WTC11 (cell line): Measurements from ENCODE around the gene GPA33. TPM values are rescaled to one million over a fixed set of nuclear protein-coding genes. Genes with fewer than 3 reads are reported as not detected.

Experiments used
- ATAC-seq: fragments of 200-7000 bp; cut with Tn5 transposase; 2 replicates; pipeline ENCODE4 v1.10.0; 2021; ENCODE audit warnings: mild to moderate bottlenecking, moderate library complexity
- CTCF ChIA-PET: fragments of 300-600 bp; sonication (Branson Sonifier 250); formaldehyde crosslinking; loops from one replicate; lab custom pipeline; 2021; ENCODE audit warnings: antibody characterized with exemption; lab: Charles Lee
- POLR2A ChIA-PET: fragments of 350-600 bp; sonication (Branson Sonifier 250); formaldehyde crosslinking; loops from one replicate; lab custom pipeline; 2021; ENCODE audit warnings: antibody characterized with exemption; lab: Charles Lee
- DNase-seq: peaks from one replicate; pipeline ENCODE4 v3.0.0; 2021; ENCODE audit warnings: low spot score
- H3K27ac Mint-ChIP-seq: 2 replicates; pipeline ENCODE4 v1.8.0; 2021; ENCODE audit warnings: mixed read lengths
- H3K27me3 Mint-ChIP-seq: 2 replicates; pipeline ENCODE4 v1.8.0; 2021; ENCODE audit warnings: low read depth, mild to moderate bottlenecking, moderate library complexity, mixed read lengths
- H3K36me3 Mint-ChIP-seq: 2 replicates; pipeline ENCODE4 v1.8.0; 2021; ENCODE audit warnings: mixed read lengths
- H3K4me1 Mint-ChIP-seq: 2 replicates; pipeline ENCODE4 v1.8.0; 2022; ENCODE audit warnings: mixed read lengths
- H3K4me3 Mint-ChIP-seq: 2 replicates; pipeline ENCODE4 v1.8.0; 2021; ENCODE audit warnings: mild to moderate bottlenecking, moderate library complexity, mixed read lengths
- H3K9me3 Mint-ChIP-seq: 2 replicates; pipeline ENCODE4 v1.8.0; 2021; ENCODE audit warnings: mixed read lengths
- FOXP1 ChIP-seq: sonication (generic); formaldehyde crosslinking; IDR thresholded peaks from 2 replicates; pipeline ENCODE4 v1.8.0; 2022; ENCODE audit warnings: missing genetic modification reagents, mild to moderate bottlenecking, moderate library complexity, borderline replicate concordance
- GRHL2 ChIP-seq: fragments of 250-450 bp; sonication (Bioruptor Pico); IDR thresholded peaks from 2 replicates; pipeline ENCODE4 v1.8.0; 2022; ENCODE audit warnings: mild to moderate bottlenecking, moderate library complexity; ENCODE audit not compliant: insufficient replicate concordance, severe bottlenecking
- GTF2I ChIP-seq: fragments of 250-450 bp; sonication (Bioruptor Pico); conservative IDR thresholded peaks from 2 replicates; pipeline ENCODE4 v1.4.0; 2021; ENCODE audit warnings: mild to moderate bottlenecking
- JAZF1 ChIP-seq: fragments of 250-450 bp; sonication (Bioruptor Pico); IDR thresholded peaks from 2 replicates; pipeline ENCODE4 v1.9.0; 2021; ENCODE audit warnings: moderate library complexity, mild to moderate bottlenecking, inconsistent platforms
- NR1H2 ChIP-seq: sonication (generic); formaldehyde crosslinking; IDR thresholded peaks from 2 replicates; pipeline ENCODE4 v1.9.0; 2021; ENCODE audit warnings: mild to moderate bottlenecking, moderate library complexity, missing genetic modification reagents
- ZNF121 ChIP-seq: sonication (generic); formaldehyde crosslinking; IDR thresholded peaks from 2 replicates; pipeline ENCODE4 v1.8.0; 2023; ENCODE audit warnings: missing genetic modification reagents
- total RNA-seq: library from RNA; stranded (reverse); gene quantifications from 3 replicates; pipeline ENCODE4 v1.2.3, GENCODE V29; 2021
- TF ChIP-seq, protein P1 (sequence below): sonication (generic); formaldehyde crosslinking; IDR thresholded peaks from 2 replicates; pipeline ENCODE4 v1.8.0; 2022; ENCODE audit warnings: missing genetic modification reagents
- TF ChIP-seq, protein P2 (sequence below): fragments of 250-450 bp; sonication (Bioruptor Pico); IDR thresholded peaks from 2 replicates; pipeline ENCODE4 v1.9.0; 2021; ENCODE audit warnings: moderate library complexity, mild to moderate bottlenecking, inconsistent platforms, borderline replicate concordance
- TF ChIP-seq, protein P3 (sequence below): sonication (generic); formaldehyde crosslinking; conservative IDR thresholded peaks from 2 replicates; pipeline ENCODE4 v1.8.1; 2022; ENCODE audit warnings: mild to moderate bottlenecking, missing genetic modification reagents
- TF ChIP-seq, protein P4 (sequence below): fragments of 250-450 bp; sonication (Bioruptor Pico); IDR thresholded peaks from 2 replicates; pipeline ENCODE4 v1.9.0; 2021; ENCODE audit warnings: mild to moderate bottlenecking, borderline replicate concordance
- TF ChIP-seq, protein P5 (sequence below): fragments of 200-600 bp; IDR thresholded peaks from 2 replicates; pipeline ENCODE4 v1.8.0; 2022; ENCODE audit warnings: antibody characterized with exemption
- TF ChIP-seq, protein P6 (sequence below): sonication (generic); formaldehyde crosslinking; IDR thresholded peaks from 2 replicates; pipeline ENCODE4 v1.8.0; 2022; ENCODE audit warnings: mild to moderate bottlenecking, missing genetic modification reagents
- TF ChIP-seq, protein P7 (sequence below): sonication (generic); formaldehyde crosslinking; IDR thresholded peaks from 2 replicates; pipeline ENCODE4 v1.8.0; 2023; ENCODE audit warnings: missing genetic modification reagents, mild to moderate bottlenecking, borderline replicate concordance
- TF ChIP-seq, protein P8 (sequence below): sonication (generic); formaldehyde crosslinking; IDR thresholded peaks from 2 replicates; pipeline ENCODE4 v1.8.1; 2022; ENCODE audit warnings: mild to moderate bottlenecking, missing genetic modification reagents, moderate library complexity, borderline replicate concordance

Gene GPA33
- total RNA-seq, 1 experiment from 2014 or later, result 0.63 TPM

DNA sequence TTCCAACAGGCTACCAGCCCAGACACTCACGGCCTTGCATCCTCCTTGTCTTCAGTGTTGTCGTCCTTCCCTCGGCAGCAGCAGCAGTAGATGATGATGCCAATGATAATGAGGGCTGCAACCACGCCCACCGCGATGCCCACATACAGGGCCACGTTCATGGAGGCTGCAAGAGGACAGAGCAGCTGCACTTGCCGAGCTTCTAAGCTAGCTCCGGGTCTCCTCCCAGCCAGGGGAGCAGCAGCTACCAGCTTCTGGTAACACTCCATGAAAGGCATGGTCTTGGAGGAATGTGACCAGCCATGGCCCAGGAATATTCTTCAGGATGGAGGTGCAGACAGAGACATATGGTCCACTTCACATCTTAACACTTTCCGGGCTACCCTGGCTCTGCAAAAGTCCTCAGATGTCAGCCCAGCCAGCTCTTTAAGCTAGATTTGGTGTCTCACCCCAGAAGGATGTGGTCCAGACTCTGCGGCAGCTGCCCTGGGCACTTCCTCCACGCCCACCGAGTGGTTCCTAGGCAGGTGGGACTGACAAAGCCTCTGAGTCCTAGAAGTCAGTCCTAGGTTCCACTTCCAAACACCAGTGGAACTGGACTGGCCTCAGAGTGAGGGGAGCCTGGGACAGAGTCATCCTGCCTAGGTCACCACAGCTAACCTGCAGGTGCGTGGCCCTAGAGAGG is 35.1 kb downstream of the GPA33 start:
- Mint-ChIP-seq H3K27me3 (peaks cover 4% of the 10 kb centered on the region; the same call in 1 of the 2 replicates), H3K27ac (no peak overlapping the region), H3K9me3 (no peaks in the 10 kb centered on the region), H3K4me1 (peaks cover 14% of the 10 kb centered on the region), H3K36me3 (no peaks in the 10 kb centered on the region), H3K4me3 (no peak overlapping the region)
- TF ChIP-seq, protein P1, sequence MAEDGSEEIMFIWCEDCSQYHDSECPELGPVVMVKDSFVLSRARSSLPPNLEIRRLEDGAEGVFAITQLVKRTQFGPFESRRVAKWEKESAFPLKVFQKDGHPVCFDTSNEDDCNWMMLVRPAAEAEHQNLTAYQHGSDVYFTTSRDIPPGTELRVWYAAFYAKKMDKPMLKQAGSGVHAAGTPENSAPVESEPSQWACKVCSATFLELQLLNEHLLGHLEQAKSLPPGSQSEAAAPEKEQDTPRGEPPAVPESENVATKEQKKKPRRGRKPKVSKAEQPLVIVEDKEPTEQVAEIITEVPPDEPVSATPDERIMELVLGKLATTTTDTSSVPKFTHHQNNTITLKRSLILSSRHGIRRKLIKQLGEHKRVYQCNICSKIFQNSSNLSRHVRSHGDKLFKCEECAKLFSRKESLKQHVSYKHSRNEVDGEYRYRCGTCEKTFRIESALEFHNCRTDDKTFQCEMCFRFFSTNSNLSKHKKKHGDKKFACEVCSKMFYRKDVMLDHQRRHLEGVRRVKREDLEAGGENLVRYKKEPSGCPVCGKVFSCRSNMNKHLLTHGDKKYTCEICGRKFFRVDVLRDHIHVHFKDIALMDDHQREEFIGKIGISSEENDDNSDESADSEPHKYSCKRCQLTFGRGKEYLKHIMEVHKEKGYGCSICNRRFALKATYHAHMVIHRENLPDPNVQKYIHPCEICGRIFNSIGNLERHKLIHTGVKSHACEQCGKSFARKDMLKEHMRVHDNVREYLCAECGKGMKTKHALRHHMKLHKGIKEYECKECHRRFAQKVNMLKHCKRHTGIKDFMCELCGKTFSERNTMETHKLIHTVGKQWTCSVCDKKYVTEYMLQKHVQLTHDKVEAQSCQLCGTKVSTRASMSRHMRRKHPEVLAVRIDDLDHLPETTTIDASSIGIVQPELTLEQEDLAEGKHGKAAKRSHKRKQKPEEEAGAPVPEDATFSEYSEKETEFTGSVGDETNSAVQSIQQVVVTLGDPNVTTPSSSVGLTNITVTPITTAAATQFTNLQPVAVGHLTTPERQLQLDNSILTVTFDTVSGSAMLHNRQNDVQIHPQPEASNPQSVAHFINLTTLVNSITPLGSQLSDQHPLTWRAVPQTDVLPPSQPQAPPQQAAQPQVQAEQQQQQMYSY (CRISPR knock-in tag), result no peak
- TF ChIP-seq ZNF121 (CRISPR knock-in tag), result no peak
- TF ChIP-seq, protein P2, sequence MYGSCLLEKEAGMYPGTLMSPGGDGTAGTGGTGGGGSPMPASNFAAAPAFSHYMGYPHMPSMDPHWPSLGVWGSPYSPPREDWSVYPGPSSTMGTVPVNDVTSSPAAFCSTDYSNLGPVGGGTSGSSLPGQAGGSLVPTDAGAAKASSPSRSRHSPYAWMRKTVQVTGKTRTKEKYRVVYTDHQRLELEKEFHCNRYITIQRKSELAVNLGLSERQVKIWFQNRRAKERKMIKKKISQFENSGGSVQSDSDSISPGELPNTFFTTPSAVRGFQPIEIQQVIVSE (CRISPR knock-in tag), result no peak
- POLR2A ChIA-PET, result no interaction called here
- DNase-seq (no peak), ATAC-seq (no peak)
- CTCF ChIA-PET, result interaction anchor here (1.0 to 11.5 kb wide), 3 partner anchors 11 to 171 kb away, joined by 3 to 400 read pairs (median 9); no protein-coding TSS in a partner anchor

DNA sequence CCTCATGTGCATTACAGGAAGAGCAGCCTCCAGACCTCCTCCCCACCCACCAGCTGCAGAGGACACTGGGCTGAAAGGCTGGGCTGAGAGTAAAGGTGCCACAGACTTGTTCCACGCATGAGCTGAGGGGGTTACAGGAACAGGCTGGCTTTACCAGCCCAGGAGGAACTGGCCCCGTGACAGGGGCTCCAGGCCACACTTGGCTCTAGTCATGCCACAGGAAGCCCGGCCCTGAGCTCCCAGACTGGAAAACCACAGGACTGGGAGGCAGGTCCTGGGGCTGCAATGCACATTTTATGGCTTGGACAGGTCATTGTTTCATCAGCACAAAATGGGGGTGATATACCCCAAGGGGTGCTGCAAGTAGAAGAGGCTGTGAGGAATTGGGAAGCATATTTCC is 35.6 kb downstream of the GPA33 start:
- ChIA-PET CTCF (interaction anchor here (1.0 to 11.5 kb wide), 3 partner anchors 10 to 171 kb away, joined by 3 to 400 read pairs (median 9); no protein-coding TSS in a partner anchor), POLR2A (no interaction called here)
- peaks cover 14% of the 10 kb centered on the region for H3K4me1 Mint-ChIP-seq
- H3K4me3 Mint-ChIP-seq, result no peak overlapping the region
- ATAC-seq (no peak), DNase-seq (no peak)
- no peak overlapping the region for H3K27ac Mint-ChIP-seq
- H3K36me3 Mint-ChIP-seq, result no peaks in the 10 kb centered on the region
- H3K27me3 Mint-ChIP-seq, result peaks cover 4% of the 10 kb centered on the region; the same call in 1 of the 2 replicates
- no peaks in the 10 kb centered on the region for H3K9me3 Mint-ChIP-seq
- TF ChIP-seq, protein P3, sequence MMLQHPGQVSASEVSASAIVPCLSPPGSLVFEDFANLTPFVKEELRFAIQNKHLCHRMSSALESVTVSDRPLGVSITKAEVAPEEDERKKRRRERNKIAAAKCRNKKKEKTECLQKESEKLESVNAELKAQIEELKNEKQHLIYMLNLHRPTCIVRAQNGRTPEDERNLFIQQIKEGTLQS (CRISPR knock-in tag), result no peak
- TF ChIP-seq JAZF1 (no peak), GRHL2 (no peak), NR1H2 (CRISPR knock-in tag) (no peak), GTF2I (CRISPR knock-in tag) (no peak), FOXP1 (no peak)
- TF ChIP-seq, protein P4, sequence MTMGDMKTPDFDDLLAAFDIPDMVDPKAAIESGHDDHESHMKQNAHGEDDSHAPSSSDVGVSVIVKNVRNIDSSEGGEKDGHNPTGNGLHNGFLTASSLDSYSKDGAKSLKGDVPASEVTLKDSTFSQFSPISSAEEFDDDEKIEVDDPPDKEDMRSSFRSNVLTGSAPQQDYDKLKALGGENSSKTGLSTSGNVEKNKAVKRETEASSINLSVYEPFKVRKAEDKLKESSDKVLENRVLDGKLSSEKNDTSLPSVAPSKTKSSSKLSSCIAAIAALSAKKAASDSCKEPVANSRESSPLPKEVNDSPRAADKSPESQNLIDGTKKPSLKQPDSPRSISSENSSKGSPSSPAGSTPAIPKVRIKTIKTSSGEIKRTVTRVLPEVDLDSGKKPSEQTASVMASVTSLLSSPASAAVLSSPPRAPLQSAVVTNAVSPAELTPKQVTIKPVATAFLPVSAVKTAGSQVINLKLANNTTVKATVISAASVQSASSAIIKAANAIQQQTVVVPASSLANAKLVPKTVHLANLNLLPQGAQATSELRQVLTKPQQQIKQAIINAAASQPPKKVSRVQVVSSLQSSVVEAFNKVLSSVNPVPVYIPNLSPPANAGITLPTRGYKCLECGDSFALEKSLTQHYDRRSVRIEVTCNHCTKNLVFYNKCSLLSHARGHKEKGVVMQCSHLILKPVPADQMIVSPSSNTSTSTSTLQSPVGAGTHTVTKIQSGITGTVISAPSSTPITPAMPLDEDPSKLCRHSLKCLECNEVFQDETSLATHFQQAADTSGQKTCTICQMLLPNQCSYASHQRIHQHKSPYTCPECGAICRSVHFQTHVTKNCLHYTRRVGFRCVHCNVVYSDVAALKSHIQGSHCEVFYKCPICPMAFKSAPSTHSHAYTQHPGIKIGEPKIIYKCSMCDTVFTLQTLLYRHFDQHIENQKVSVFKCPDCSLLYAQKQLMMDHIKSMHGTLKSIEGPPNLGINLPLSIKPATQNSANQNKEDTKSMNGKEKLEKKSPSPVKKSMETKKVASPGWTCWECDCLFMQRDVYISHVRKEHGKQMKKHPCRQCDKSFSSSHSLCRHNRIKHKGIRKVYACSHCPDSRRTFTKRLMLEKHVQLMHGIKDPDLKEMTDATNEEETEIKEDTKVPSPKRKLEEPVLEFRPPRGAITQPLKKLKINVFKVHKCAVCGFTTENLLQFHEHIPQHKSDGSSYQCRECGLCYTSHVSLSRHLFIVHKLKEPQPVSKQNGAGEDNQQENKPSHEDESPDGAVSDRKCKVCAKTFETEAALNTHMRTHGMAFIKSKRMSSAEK (CRISPR knock-in tag), result no peak
- TF ChIP-seq, protein P5, sequence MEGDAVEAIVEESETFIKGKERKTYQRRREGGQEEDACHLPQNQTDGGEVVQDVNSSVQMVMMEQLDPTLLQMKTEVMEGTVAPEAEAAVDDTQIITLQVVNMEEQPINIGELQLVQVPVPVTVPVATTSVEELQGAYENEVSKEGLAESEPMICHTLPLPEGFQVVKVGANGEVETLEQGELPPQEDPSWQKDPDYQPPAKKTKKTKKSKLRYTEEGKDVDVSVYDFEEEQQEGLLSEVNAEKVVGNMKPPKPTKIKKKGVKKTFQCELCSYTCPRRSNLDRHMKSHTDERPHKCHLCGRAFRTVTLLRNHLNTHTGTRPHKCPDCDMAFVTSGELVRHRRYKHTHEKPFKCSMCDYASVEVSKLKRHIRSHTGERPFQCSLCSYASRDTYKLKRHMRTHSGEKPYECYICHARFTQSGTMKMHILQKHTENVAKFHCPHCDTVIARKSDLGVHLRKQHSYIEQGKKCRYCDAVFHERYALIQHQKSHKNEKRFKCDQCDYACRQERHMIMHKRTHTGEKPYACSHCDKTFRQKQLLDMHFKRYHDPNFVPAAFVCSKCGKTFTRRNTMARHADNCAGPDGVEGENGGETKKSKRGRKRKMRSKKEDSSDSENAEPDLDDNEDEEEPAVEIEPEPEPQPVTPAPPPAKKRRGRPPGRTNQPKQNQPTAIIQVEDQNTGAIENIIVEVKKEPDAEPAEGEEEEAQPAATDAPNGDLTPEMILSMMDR, result no peak
- TF ChIP-seq, protein P6, sequence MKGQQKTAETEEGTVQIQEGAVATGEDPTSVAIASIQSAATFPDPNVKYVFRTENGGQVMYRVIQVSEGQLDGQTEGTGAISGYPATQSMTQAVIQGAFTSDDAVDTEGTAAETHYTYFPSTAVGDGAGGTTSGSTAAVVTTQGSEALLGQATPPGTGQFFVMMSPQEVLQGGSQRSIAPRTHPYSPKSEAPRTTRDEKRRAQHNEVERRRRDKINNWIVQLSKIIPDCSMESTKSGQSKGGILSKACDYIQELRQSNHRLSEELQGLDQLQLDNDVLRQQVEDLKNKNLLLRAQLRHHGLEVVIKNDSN, result no peak
- TF ChIP-seq, protein P7, sequence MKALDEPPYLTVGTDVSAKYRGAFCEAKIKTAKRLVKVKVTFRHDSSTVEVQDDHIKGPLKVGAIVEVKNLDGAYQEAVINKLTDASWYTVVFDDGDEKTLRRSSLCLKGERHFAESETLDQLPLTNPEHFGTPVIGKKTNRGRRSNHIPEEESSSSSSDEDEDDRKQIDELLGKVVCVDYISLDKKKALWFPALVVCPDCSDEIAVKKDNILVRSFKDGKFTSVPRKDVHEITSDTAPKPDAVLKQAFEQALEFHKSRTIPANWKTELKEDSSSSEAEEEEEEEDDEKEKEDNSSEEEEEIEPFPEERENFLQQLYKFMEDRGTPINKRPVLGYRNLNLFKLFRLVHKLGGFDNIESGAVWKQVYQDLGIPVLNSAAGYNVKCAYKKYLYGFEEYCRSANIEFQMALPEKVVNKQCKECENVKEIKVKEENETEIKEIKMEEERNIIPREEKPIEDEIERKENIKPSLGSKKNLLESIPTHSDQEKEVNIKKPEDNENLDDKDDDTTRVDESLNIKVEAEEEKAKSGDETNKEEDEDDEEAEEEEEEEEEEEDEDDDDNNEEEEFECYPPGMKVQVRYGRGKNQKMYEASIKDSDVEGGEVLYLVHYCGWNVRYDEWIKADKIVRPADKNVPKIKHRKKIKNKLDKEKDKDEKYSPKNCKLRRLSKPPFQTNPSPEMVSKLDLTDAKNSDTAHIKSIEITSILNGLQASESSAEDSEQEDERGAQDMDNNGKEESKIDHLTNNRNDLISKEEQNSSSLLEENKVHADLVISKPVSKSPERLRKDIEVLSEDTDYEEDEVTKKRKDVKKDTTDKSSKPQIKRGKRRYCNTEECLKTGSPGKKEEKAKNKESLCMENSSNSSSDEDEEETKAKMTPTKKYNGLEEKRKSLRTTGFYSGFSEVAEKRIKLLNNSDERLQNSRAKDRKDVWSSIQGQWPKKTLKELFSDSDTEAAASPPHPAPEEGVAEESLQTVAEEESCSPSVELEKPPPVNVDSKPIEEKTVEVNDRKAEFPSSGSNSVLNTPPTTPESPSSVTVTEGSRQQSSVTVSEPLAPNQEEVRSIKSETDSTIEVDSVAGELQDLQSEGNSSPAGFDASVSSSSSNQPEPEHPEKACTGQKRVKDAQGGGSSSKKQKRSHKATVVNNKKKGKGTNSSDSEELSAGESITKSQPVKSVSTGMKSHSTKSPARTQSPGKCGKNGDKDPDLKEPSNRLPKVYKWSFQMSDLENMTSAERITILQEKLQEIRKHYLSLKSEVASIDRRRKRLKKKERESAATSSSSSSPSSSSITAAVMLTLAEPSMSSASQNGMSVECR (CRISPR knock-in tag), result no peak
- TF ChIP-seq, protein P8, sequence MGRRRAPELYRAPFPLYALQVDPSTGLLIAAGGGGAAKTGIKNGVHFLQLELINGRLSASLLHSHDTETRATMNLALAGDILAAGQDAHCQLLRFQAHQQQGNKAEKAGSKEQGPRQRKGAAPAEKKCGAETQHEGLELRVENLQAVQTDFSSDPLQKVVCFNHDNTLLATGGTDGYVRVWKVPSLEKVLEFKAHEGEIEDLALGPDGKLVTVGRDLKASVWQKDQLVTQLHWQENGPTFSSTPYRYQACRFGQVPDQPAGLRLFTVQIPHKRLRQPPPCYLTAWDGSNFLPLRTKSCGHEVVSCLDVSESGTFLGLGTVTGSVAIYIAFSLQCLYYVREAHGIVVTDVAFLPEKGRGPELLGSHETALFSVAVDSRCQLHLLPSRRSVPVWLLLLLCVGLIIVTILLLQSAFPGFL (CRISPR knock-in tag), result no peak
